NB4 (cell line): Measurements from ENCODE around the gene CHST8.

Experiments
- DNase-seq: peaks from one replicate; pipeline ENCODE4 v3.0.0; 2010; ENCODE audit warnings: low read depth
- H3K4me3 ChIP-seq: one replicate; pipeline ENCODE4 v1.5.1; 2011; ENCODE audit warnings: mild to moderate bottlenecking, low read depth, low read length, moderate library complexity
- MYC ChIP-seq: IDR thresholded peaks from 2 replicates; pipeline ENCODE4 v1.6.1; 2011; ENCODE audit warnings: low read depth, low read length
- POLR2A ChIP-seq: IDR thresholded peaks from 2 replicates; pipeline ENCODE4 v1.6.1; 2011; ENCODE audit warnings: mild to moderate bottlenecking; ENCODE audit not compliant: insufficient read length; ENCODE audit errors: extremely low read depth
- TF ChIP-seq, protein P1 (sequence below): IDR thresholded peaks from one replicate; pipeline ENCODE4 v1.5.1; 2012; ENCODE audit warnings: low read depth, low read length
- TF ChIP-seq, protein P2 (sequence below): IDR thresholded peaks from 2 replicates; pipeline ENCODE4 v1.6.1; 2011; ENCODE audit warnings: low read depth, low read length

The CHST8 gene

DNA sequence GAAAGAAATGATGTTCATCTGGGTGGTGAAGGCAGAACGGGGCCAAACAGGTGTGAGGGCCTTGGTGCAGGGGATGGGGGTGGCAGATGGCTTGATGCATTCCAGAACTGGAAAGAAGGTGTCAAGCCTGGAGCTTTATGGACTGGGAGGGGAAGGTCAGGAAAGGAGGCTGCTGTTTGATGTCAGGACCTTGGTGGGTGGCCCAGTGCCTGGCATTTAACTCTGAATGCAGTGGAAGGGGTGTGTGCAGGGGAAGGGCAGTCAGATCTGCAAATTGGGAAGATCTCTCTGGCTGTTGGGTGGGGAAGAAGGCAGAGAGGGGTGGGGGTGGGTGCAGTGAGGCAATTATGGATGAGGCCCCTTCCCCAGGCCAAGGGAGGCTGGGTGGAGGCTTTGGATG, 186.6 kb downstream of the CHST8 start:
- TF ChIP-seq, protein P1, sequence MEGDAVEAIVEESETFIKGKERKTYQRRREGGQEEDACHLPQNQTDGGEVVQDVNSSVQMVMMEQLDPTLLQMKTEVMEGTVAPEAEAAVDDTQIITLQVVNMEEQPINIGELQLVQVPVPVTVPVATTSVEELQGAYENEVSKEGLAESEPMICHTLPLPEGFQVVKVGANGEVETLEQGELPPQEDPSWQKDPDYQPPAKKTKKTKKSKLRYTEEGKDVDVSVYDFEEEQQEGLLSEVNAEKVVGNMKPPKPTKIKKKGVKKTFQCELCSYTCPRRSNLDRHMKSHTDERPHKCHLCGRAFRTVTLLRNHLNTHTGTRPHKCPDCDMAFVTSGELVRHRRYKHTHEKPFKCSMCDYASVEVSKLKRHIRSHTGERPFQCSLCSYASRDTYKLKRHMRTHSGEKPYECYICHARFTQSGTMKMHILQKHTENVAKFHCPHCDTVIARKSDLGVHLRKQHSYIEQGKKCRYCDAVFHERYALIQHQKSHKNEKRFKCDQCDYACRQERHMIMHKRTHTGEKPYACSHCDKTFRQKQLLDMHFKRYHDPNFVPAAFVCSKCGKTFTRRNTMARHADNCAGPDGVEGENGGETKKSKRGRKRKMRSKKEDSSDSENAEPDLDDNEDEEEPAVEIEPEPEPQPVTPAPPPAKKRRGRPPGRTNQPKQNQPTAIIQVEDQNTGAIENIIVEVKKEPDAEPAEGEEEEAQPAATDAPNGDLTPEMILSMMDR, result no peak
- TF ChIP-seq POLR2A (no peak), MYC (no peak)
- TF ChIP-seq, protein P2, sequence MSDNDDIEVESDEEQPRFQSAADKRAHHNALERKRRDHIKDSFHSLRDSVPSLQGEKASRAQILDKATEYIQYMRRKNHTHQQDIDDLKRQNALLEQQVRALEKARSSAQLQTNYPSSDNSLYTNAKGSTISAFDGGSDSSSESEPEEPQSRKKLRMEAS, result no peak
- DNase-seq, result no peak
- H3K4me3 ChIP-seq, result no peak overlapping the region

DNA sequence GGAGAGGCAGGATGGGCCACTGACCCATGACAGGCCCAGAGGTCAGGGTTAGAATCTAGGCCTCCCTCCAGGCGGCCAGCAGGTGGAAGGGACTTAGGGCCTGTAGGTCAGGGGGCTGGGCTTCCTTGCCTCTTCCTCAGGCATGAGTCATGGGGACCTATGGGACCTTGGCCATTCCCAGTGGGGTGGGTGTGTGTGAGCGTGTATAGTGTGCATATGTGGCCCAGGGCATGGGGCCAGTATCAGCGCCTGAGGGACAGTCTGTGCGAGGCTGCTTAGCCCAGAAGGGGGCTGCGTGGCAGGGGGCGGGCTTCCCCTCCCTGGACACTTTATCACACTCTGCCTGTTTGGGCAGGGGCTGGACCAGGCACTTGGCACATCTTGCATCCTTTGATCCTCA, 188.2 kb downstream of the CHST8 start:
- DNase-seq, result peak; percentile 28
- TF ChIP-seq, protein P1, result no peak
- no peak for TF ChIP-seq MYC
- TF ChIP-seq POLR2A, result no peak
- TF ChIP-seq, protein P2, result no peak
- H3K4me3 ChIP-seq, result no peak overlapping the region

DNA sequence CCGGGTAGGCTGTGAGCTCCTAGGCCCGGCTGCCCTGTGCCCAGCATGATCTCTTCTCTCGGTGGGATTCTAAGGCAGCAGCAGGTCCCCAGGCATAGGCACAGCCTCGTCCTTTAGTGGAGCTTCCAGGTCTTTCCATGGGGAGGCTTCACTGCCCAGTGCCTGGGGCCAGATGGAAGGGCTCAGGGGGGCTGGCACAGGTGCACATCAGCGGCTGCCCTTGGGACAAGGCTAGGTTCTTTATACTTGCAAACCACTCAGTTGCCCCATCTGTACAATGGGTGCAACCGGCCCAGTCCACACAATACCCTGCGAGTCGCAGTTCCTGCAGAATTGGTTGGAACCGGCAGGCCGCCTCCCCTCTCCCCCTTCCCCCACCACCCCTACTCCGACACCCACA, 189.1 kb downstream of the CHST8 start:
- H3K4me3 ChIP-seq, result no peak overlapping the region
- TF ChIP-seq POLR2A, result no peak
- TF ChIP-seq, protein P1, result no peak
- no peak for DNase-seq

DNA sequence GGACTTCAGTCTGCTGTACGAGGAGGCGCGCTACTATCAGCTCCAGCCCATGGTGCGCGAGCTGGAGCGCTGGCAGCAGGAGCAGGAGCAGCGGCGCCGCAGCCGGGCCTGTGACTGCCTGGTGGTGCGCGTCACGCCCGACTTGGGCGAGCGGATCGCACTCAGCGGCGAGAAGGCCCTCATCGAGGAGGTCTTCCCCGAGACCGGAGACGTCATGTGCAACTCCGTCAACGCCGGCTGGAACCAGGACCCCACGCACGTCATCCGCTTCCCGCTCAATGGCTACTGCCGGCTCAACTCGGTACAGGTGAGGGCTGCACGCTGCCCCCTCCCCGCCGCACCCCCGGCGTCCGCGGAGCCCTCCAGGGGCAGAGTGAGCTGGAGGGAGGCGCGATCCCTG, 189.5 kb downstream of the CHST8 start:
- TF ChIP-seq MYC (no peak), POLR2A (no peak)
- TF ChIP-seq, protein P2, result no peak
- TF ChIP-seq, protein P1, result no peak
- DNase-seq, result no peak
- no peak overlapping the region for H3K4me3 ChIP-seq

DNA sequence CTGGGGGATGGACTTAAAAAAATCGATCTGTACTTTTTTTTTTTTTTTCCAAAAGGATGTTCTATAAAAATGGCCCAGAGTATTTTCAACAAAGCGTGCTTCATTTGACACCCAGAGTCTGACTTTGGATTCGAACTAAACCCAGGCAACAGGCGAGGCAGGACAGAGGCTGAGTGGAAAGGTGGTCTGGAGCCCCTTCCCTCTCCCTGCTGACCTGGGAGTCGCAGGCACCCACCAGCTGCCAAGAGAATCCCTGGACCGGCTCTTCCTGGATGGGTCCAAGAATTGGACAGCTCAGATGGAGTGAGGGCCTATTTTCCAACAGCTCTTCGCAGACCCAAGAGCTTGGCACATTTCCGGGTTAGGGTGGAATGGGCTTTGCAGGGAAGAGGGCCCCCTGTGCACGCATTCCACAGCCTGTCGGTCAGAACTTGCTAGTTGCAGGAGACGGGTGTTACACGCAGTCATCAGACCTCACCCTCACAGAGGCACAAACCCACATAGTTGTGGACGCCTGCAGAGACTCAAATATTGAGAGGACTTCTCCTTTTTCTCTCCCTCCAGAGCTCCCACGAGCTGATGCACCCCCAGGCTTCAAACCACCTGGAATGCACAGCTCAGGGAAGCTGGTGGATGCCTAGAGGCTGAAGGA, 190.1 kb downstream of the CHST8 start:
- peak; percentile 58 for DNase-seq
- TF ChIP-seq MYC, result no peak
- TF ChIP-seq, protein P2, result no peak
- TF ChIP-seq, protein P1, result no peak
- no peak for TF ChIP-seq POLR2A
- H3K4me3 ChIP-seq, result no peak overlapping the region
